ENCODE data around the gene ZNF776.

ZNF776 gene

DNA sequence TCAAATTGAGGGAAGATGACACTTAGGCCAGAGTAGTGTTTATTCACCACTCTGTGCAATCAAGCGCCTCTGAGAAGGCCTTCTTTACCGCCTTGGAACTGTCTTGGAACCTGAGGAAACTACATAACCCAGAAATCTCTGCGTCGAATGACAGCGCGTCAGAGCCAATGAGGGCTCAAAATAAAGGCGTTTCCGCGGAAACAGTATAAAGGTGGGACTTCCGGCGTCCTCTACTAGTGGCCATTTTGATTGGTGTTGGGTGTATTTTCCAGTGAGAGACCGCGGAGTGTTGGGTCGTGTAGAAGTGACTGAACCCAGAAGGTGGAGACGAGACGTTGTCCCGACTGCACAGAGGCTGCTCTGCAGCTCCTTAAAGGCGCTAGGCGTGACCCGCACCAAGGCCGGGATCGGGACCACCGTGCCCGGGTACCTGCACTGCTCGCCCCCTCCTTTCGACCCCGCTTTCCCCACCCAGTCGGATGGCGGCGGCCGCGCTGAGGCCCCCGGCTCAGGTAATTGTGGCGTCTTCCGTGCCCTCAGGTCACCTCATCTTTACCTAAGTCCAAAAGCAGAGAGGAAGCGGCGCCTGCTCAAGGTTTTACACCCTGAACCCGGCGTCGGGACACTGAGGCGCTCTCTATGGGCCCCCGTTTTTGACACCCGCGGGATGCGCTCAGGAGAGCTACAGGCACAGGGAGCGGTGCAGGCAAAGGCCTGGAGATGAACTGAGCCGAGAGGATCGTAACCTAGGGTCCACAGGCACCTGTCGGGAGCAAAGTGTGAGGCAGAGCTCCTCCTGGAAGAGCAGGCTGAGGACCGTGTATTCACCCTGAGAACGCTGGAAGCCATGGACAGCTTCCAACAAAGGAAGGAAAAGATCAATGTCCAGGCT lies at the start of gene ZNF776:
TSS of gene ZNF776 (plus strand) at position 236 of the 892 bp plus-strand sequence. CDS start at position 480, 244 bp downstream.
- CTCF ChIA-PET: no interaction called here
- POLR2A ChIA-PET: interaction anchor here (1.0 kb wide), 1 partner anchor 65 kb away, joined by 3 read pairs; the partner anchor contains the start of gene ZNF551
- TF ChIP-seq ZNF384 (IDR thresholded peaks at IDR 0.05) (no peak), CTBP1 (IDR thresholded peaks at IDR 0.05; ENCODE audit: borderline replicate concordance) (no peak), ELF4 (IDR thresholded peaks at IDR 0.05) (peak; percentile 38; the same call in 1 of the 2 replicates), FOXA1 (IDR thresholded peaks at IDR 0.05) (no peak), ARNT (IDR thresholded peaks at IDR 0.05) (no peak), L3MBTL2 (conservative IDR thresholded peaks at IDR 0.05) (peak; percentile 65)
- TF ChIP-seq, protein P1, sequence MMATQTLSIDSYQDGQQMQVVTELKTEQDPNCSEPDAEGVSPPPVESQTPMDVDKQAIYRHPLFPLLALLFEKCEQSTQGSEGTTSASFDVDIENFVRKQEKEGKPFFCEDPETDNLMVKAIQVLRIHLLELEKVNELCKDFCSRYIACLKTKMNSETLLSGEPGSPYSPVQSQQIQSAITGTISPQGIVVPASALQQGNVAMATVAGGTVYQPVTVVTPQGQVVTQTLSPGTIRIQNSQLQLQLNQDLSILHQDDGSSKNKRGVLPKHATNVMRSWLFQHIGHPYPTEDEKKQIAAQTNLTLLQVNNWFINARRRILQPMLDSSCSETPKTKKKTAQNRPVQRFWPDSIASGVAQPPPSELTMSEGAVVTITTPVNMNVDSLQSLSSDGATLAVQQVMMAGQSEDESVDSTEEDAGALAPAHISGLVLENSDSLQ (IDR thresholded peaks at IDR 0.05): peak; percentile 98
- peak; percentile 84 for DNase-seq (ENCODE audit: extremely low spot score)

DNA sequence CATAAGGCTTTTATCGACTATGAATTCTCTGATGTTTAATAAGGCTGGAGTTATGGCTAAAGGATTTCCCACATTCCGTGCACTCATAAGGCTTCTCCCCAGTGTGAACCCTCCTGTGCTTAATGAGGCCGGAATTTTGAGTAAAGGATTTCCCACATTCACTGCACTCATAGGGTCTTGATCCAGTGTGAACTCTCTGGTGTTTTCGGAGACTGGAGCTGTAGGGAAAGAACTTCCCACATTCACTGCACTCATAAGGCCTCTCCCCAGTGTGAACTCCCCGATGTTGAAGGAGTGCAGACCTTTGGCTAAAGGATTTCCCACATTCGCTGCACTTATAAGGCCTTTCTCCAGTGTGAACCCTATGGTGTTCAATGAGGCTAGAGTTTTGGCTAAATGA lies 45.0 kb upstream of the ZNF776 start:
- TF ChIP-seq, protein P1 (IDR thresholded peaks at IDR 0.05): no peak
- TF ChIP-seq SUZ12 (IDR thresholded peaks at IDR 0.05): no peak
- TF ChIP-seq BHLHE40 (IDR thresholded peaks at IDR 0.05; ENCODE audit: borderline replicate concordance): no peak
- no peak for TF ChIP-seq FOXM1 (IDR thresholded peaks at IDR 0.05; ENCODE audit: borderline replicate concordance)
- no peak for TF ChIP-seq SP1 (IDR thresholded peaks at IDR 0.05)
- TF ChIP-seq LEF1 (IDR thresholded peaks at IDR 0.05; ENCODE audit: borderline replicate concordance): no peak
- no peak for TF ChIP-seq FOXK2 (IDR thresholded peaks at IDR 0.05)
- TF ChIP-seq CTBP1 (IDR thresholded peaks at IDR 0.05; ENCODE audit: borderline replicate concordance): no peak

DNA sequence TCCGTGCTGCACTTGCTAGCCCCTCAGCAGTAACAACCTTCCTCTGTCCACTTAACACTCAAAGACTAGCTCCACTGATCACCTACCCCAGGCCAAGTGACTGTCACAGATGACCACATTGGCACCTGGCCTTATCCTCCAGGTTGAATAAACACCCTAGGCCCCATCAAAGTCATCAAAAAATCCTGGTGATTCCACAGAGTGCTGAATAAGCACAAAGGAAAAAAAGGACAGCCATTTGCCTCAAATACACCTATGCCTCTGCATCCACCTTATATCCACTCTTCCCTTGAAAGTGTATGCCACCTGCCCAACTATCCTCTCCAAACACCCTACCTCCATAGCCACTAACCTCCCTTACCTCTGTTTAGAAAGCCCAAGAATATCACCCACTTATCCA lies 40.3 kb upstream of the ZNF776 start:
- TF ChIP-seq BHLHE40 (IDR thresholded peaks at IDR 0.05; ENCODE audit: borderline replicate concordance) (no peak), SP1 (IDR thresholded peaks at IDR 0.05) (no peak), CTBP1 (IDR thresholded peaks at IDR 0.05; ENCODE audit: borderline replicate concordance) (no peak)
- ChIA-PET CTCF (no interaction called here), POLR2A (no interaction called here)
- no peak for DNase-seq (ENCODE audit: extremely low spot score)

More for the DNA sequence above, 45.0 kb upstream of the ZNF776 start:
- ChIA-PET POLR2A (no interaction called here), CTCF (no interaction called here)
- no peak for DNase-seq (ENCODE audit: extremely low spot score)

DNA sequence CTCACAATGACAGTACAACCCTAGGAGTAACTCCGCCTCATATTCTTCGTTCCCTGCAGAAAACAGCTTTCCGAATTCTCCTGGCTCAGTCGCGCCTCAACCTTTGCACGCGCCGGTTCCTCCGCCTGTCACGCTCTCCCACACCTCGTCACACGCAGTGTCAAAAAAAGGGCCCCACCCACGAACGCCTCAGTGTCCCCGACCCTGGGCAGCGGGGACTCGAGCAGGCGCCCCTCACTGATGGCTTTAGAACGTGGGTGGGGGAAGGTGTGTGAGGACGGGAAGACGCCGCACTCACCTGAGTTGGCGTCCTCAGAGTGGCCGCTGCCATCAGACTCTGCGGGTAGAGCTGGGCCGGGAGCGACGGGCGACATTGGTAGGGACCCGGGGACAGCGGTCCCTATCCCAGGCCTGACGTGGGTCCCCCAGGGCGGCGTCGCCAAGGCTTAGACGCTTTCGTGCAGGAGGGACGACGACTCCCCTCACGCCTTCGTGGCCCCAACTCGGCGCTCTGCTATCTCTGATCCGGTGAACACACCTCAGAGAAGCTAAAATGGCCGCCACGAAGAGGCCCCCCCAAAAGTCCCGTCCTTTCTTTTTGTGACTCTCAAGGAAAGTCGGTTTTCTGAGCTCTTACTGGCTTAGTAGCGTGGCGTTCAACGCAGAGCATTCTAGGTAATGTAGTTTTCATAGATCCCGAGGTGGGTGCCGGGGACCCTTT lies 37.8 kb upstream of the ZNF776 start, which contains the start of gene ZNF154:
TSS of gene ZNF154 (minus strand) at position 564 of the 721 bp plus-strand sequence. CDS start at position 331, 233 bp downstream.
- TF ChIP-seq LEF1 (IDR thresholded peaks at IDR 0.05; ENCODE audit: borderline replicate concordance) (no peak), ARNT (IDR thresholded peaks at IDR 0.05) (no peak), ELF4 (IDR thresholded peaks at IDR 0.05) (no peak), CTBP1 (IDR thresholded peaks at IDR 0.05; ENCODE audit: borderline replicate concordance) (no peak), FOXM1 (IDR thresholded peaks at IDR 0.05; ENCODE audit: borderline replicate concordance) (no peak), SUZ12 (IDR thresholded peaks at IDR 0.05) (no peak), BHLHE40 (IDR thresholded peaks at IDR 0.05; ENCODE audit: borderline replicate concordance) (no peak), HDGF (IDR thresholded peaks at IDR 0.05; ENCODE audit: borderline replicate concordance) (no peak)
- ChIA-PET CTCF (no interaction called here), POLR2A (no interaction called here)
- DNase-seq (ENCODE audit: extremely low spot score): no peak

DNA sequence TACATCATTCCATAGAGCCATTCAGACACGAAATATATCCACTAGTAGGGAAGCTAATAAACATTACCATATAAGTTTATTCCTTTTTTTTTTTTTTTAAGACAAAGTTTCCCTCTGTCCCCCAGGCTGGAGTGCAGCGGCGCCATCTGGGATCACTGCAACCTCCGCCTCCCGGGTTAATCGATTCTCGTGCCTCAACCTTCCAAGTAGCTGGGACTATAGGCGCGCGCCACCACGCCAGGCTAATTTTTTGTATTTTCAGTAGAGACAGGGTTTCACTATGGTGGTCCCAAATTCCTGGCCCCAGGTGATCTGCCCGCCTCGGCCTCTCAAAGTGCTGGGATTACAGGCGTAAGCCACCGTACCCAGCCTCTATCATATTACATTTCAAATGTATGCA lies 37.0 kb upstream of the ZNF776 start:
- DNase-seq (ENCODE audit: extremely low spot score): no peak
- POLR2A ChIA-PET: no interaction called here
- no peak for TF ChIP-seq FOXM1 (IDR thresholded peaks at IDR 0.05; ENCODE audit: borderline replicate concordance)
- TF ChIP-seq FOXA1 (IDR thresholded peaks at IDR 0.05): no peak
- TF ChIP-seq SP1 (IDR thresholded peaks at IDR 0.05): no peak
- no peak for TF ChIP-seq ARNT (IDR thresholded peaks at IDR 0.05)
- no peak for TF ChIP-seq SUZ12 (IDR thresholded peaks at IDR 0.05)
- no peak for TF ChIP-seq BHLHE40 (IDR thresholded peaks at IDR 0.05; ENCODE audit: borderline replicate concordance)
- no peak for TF ChIP-seq NFRKB (IDR thresholded peaks at IDR 0.05)
- TF ChIP-seq TARDBP (IDR thresholded peaks at IDR 0.05): no peak
- TF ChIP-seq LEF1 (IDR thresholded peaks at IDR 0.05; ENCODE audit: borderline replicate concordance): no peak
- no peak for TF ChIP-seq CTBP1 (IDR thresholded peaks at IDR 0.05; ENCODE audit: borderline replicate concordance)
- CTCF ChIA-PET: no interaction called here

DNA sequence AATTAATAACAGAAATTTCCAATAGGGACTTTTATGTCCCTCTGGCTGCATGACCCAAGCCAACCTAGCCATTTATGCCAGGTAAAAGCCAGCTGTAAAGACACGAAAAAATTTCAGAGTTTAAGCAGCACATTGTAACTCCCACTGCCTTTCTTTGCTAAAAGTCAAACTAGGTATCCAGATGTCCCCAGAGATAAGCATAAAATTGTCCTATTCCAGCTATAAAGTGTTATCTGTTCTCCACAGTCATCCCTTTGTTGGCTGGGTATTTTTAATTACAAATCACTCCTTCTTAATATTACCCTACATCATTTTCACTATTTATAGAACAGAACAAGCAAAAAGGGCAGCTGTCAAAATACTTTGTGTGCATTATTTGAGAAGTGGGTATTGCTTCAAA lies 34.4 kb upstream of the ZNF776 start:
- POLR2A ChIA-PET: no interaction called here
- CTCF ChIA-PET: no interaction called here
- no peak for DNase-seq (ENCODE audit: extremely low spot score)
- no peak for TF ChIP-seq NFRKB (IDR thresholded peaks at IDR 0.05)
- TF ChIP-seq L3MBTL2 (conservative IDR thresholded peaks at IDR 0.05): no peak
- TF ChIP-seq SUZ12 (IDR thresholded peaks at IDR 0.05): no peak
- no peak for TF ChIP-seq HDGF (IDR thresholded peaks at IDR 0.05; ENCODE audit: borderline replicate concordance)
- no peak for TF ChIP-seq LEF1 (IDR thresholded peaks at IDR 0.05; ENCODE audit: borderline replicate concordance)
- TF ChIP-seq FOXM1 (IDR thresholded peaks at IDR 0.05; ENCODE audit: borderline replicate concordance): no peak
- TF ChIP-seq ARNT (IDR thresholded peaks at IDR 0.05): no peak
- no peak for TF ChIP-seq SP1 (IDR thresholded peaks at IDR 0.05)
- no peak for TF ChIP-seq ZNF384 (IDR thresholded peaks at IDR 0.05)
- no peak for TF ChIP-seq FOXA1 (IDR thresholded peaks at IDR 0.05)
- TF ChIP-seq BHLHE40 (IDR thresholded peaks at IDR 0.05; ENCODE audit: borderline replicate concordance): no peak
- no peak for TF ChIP-seq FOXK2 (IDR thresholded peaks at IDR 0.05)
